Measurements from ENCODE around the gene HAP1.
A peak's percentile ranks its signal among the peaks of the same experiment; 100 is the strongest.

The HAP1 gene

DNA sequence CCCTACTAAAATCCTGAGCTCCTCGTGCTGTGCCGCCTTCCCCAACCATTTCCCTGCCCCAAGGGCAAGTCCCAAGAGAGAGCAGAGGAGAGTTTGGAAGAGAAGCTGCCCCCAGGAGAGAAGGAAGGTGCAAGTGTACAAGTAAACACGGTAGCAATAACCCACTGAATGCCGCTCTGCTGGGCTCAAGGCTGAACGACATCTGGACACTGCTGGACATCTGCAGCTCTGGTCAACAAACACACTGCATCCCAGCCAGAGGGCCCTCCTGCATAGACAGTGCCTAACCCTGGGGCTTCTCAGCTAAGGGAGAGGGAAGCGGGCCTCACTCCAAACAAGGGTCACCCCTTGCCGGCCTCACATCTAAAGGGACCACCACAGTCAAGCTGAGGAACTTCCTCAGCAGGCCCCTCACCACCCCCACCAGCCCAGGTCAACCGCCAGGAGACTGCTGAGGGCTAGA lies 39.3 kb upstream of the HAP1 start:
- Histone ChIP-seq H3K27ac (peak overlapping the region; percentile 63), H3K4me3 (0 out of 2 replicates have a peak overlapping the region, but pooled peaks have one; percentile 31), H3K4me1 (peaks cover 74% of the 10 kb centered on the region), H3K4me2 (peak overlapping the region; percentile 99), H3K27me3 (no peaks in the 10 kb centered on the region), H3K9me3 (no peaks in the 10 kb centered on the region), H3K9ac (peak overlapping the region; percentile 60), H4K20me1 (peaks cover 100% of the 10 kb centered on the region), H3K36me3 (peaks cover 86% of the 10 kb centered on the region)
- TF ChIP-seq Cebpa-rat (IDR thresholded peaks at IDR 0.05) = no peak

DNA sequence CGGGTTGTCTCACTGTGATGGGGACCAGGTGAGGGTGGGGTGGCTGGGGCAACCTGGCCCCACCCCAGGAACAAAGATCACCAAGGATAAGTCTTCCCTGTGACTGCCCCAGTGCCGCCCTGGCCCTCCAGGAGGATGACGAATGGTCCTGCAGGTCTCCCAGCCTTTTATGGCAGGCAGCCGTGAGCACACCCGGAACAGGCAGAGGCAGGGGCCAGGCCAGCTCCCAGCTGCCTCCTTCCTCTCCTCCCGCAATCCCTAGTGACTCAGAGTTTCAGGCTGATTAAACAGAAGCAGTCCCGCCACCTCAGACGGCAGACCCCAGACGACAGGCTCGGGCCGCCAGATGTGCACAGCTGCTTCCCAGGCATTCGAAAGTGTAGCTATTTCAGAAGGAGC lies 38.7 kb upstream of the HAP1 start:
- TF ChIP-seq Cebpa-rat (IDR thresholded peaks at IDR 0.05) = no peak
- peaks cover 100% of the 10 kb centered on the region for H4K20me1 ChIP-seq
- H3K27ac ChIP-seq = peak overlapping the region; percentile 49; the same call in 1 of the 2 replicates
- no peaks in the 10 kb centered on the region for H3K27me3 ChIP-seq
- H3K36me3 ChIP-seq = peaks cover 91% of the 10 kb centered on the region
- peaks cover 68% of the 10 kb centered on the region for H3K4me1 ChIP-seq
- no peaks in the 10 kb centered on the region for H3K9me3 ChIP-seq
- no peak overlapping the region for H3K4me3 ChIP-seq
- peak overlapping the region; percentile 99 for H3K4me2 ChIP-seq
- H3K9ac ChIP-seq = peak overlapping the region; percentile 49

DNA sequence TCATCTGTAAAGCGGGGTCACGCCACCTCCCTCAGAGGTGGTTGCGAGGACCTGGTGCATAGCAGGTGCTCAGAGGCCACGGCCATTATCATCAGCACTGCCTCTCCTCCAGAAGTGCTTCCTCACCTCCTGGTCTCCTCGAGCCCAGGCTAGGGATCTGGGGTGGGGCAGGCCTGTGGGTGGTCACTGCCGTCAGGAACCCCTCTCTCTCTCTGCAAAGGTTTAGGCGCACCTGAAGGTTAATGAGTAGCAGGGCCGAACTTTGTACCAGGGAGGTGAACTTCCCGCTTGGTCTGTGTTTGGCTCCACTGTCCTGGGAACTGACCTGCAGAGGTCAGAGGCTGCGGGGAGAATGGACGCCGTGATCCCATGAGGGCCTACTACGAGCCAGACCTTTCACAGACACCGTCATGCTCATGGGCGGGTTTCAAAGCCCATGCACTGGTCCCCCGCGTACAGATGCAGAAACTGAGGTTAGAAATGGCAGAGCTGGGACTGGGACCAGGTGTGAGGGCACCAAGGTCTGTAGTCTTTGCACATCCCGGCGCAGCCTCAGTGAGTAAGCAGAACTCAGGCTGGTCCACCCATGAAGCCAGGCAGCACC lies 38.2 kb upstream of the HAP1 start:
- Histone ChIP-seq H3K27ac (peak overlapping the region; percentile 60), H3K4me3 (no peak overlapping the region), H3K4me1 (peaks cover 63% of the 10 kb centered on the region), H4K20me1 (peaks cover 100% of the 10 kb centered on the region), H3K27me3 (no peaks in the 10 kb centered on the region), H3K9me3 (no peaks in the 10 kb centered on the region), H3K9ac (peak overlapping the region; percentile 49), H3K36me3 (peaks cover 91% of the 10 kb centered on the region), H3K4me2 (peak overlapping the region; percentile 99)
- no peak for TF ChIP-seq Cebpa-rat (IDR thresholded peaks at IDR 0.05)

DNA sequence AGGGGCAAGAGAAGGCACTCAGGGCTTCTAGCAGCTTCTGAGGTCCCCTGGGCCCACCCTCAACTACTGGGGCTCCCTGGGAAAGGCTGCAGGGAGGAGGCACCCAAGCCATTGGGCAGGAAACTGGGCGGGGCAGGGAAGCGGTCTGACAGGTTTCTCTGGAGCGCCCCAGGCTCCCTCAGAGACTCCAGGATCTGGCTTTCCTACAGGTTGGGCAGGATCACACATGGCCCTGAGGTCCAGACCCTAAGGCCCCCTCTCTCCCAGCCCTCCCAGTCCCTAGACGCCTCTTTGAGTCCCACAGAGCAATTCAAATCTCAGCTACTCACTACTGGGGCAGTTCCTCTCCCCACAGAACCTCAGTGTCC lies 37.8 kb upstream of the HAP1 start:
- peak overlapping the region; percentile 49; the same call in 1 of the 2 replicates for H3K9ac ChIP-seq
- H3K27ac ChIP-seq = peak overlapping the region; percentile 60
- TF ChIP-seq Cebpa-rat (IDR thresholded peaks at IDR 0.05) = no peak
- H3K4me3 ChIP-seq = no peak overlapping the region
- no peaks in the 10 kb centered on the region for H3K27me3 ChIP-seq
- H3K36me3 ChIP-seq = peaks cover 91% of the 10 kb centered on the region
- peak overlapping the region; percentile 99 for H3K4me2 ChIP-seq
- H3K9me3 ChIP-seq = no peaks in the 10 kb centered on the region
- peaks cover 100% of the 10 kb centered on the region for H4K20me1 ChIP-seq
- peaks cover 58% of the 10 kb centered on the region for H3K4me1 ChIP-seq

DNA sequence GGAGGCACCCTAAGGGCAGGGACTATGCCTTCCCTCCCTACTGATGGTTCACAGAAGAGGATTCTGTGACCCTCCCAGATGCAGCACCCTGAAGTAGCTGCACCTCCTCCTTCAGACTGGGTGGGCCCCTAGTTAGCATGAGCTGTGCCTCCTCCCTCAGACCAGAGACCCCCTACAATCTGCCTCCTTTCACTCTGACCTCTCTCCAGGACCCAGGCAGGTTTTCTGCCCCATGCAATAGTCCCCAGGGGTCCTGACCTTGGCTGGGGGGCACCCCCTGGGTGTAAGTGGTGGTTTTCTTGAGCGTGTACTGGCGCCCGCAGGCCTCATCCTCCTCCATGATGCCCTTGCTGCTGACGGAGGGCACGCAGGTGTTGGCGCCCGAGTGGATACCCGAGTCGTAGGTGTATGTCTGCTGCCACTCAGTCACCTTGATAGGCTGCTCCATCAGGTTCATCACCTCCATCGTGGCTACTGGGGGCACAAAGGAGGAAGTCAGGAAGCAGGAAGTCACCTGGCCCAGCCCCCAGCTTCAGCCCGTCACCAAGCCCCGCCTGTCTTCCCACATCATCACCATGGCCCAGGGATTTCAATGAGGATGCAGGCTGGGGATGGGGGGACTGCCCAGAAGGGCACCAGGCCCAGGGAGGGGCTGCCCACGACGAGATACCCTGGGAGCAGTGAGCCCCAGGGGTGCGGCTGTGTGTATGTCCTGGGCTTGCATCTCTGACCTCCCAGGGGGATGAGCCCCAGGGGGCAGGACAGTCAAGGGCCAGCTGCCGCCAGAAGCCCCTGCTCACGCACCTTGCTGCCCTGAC lies 37.2 kb upstream of the HAP1 start:
- Histone ChIP-seq H3K27ac (peak overlapping the region; percentile 60), H3K9ac (peak overlapping the region; percentile 49; the same call in 1 of the 2 replicates), H3K27me3 (no peaks in the 10 kb centered on the region), H4K20me1 (peaks cover 100% of the 10 kb centered on the region), H3K9me3 (no peaks in the 10 kb centered on the region), H3K36me3 (peaks cover 91% of the 10 kb centered on the region), H3K4me2 (peak overlapping the region; percentile 99), H3K4me1 (peaks cover 52% of the 10 kb centered on the region), H3K4me3 (no peak overlapping the region)
- no peak for TF ChIP-seq Cebpa-rat (IDR thresholded peaks at IDR 0.05)

DNA sequence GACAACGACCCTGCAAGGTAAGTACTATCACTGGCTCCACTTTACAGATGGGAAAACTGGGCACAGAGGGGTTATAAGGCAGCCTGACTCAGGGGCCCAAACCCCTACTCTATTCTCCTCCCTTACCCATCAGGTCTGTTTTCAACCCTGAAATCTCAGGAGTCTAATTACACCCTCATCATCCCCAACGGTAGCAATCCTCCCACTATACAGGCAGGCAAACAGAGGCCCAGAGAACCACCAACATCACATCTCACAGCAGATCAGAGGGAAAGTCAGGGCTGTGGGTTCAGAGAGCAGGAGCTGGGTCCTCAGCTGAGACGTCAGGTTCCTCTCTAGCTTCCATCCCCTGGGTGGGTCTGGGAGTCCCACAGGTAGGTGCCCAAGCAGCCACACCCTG lies 35.5 kb upstream of the HAP1 start:
- Histone ChIP-seq H4K20me1 (peaks cover 98% of the 10 kb centered on the region), H3K27me3 (no peaks in the 10 kb centered on the region), H3K36me3 (peaks cover 91% of the 10 kb centered on the region), H3K27ac (no peak overlapping the region), H3K4me1 (peaks cover 36% of the 10 kb centered on the region), H3K9me3 (no peaks in the 10 kb centered on the region), H3K9ac (no peak overlapping the region), H3K4me2 (no peak overlapping the region), H3K4me3 (no peak overlapping the region)
- TF ChIP-seq Cebpa-rat (IDR thresholded peaks at IDR 0.05) = no peak

DNA sequence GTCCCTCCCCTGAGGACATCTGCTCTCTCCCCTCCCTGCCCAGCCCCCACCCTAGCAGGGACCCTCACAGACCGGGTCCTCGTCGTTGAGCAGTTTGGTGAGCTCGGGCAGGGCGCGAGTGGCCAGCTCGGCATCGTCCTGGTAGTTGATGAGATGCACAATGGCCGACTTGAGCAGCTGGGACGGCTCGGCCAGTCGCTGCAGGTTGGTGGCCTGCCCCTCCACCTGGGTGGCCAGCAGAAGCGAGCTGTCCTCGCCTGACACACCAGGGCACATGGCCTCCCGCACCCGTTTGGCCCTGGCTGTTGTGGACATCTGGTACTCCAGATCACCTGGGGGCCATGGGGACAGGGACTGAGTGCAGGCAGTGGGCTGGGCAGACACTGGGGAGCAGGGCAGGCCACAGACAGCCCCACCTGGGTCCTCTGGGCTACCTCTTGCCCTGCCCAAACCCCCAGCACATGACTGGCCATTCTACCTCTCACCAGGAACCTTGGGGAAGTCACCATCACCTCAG lies 35.0 kb upstream of the HAP1 start:
- Histone ChIP-seq H3K9ac (no peak overlapping the region), H3K27ac (no peak overlapping the region), H3K27me3 (no peaks in the 10 kb centered on the region), H3K9me3 (no peaks in the 10 kb centered on the region), H3K4me2 (no peak overlapping the region), H3K36me3 (peaks cover 91% of the 10 kb centered on the region), H4K20me1 (peaks cover 98% of the 10 kb centered on the region), H3K4me1 (peaks cover 30% of the 10 kb centered on the region), H3K4me3 (no peak overlapping the region)
- no peak for TF ChIP-seq Cebpa-rat (IDR thresholded peaks at IDR 0.05)

DNA sequence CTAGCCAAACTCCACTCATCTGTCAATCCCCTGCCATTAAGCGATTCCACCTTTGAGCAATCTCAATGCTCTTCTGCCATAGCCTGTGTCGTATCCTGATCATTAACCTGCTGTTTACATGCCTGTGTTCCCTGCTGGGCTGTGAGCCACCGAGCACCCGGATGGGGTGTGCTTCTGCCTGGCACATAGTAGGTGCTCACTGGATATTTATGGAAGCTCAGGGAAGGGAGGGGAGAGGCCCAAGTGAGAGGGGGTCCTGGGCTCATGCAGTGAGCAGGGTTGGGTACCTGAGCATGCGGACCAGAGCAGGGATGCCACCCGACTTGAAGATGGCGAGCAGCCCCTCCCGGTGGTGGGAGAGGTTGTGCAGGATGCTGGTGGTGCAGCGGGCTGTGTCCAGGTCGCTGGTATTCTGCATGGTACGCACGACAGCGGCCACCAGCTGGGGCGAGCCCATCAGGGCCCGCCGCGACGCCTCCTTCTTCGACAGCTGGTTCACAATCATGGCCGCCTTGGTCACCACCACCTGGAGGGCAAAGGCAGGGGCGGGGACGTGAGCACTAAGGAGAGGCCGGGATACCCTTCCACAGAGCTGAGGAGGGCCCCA lies 34.3 kb upstream of the HAP1 start:
- H3K4me1 ChIP-seq = peaks cover 24% of the 10 kb centered on the region
- no peak overlapping the region for H3K27ac ChIP-seq
- peaks cover 97% of the 10 kb centered on the region for H4K20me1 ChIP-seq
- no peak overlapping the region for H3K4me3 ChIP-seq
- no peak for TF ChIP-seq Cebpa-rat (IDR thresholded peaks at IDR 0.05)
- H3K9me3 ChIP-seq = no peaks in the 10 kb centered on the region
- H3K4me2 ChIP-seq = no peak overlapping the region
- no peaks in the 10 kb centered on the region for H3K27me3 ChIP-seq
- peaks cover 95% of the 10 kb centered on the region for H3K36me3 ChIP-seq
- no peak overlapping the region for H3K9ac ChIP-seq

DNA sequence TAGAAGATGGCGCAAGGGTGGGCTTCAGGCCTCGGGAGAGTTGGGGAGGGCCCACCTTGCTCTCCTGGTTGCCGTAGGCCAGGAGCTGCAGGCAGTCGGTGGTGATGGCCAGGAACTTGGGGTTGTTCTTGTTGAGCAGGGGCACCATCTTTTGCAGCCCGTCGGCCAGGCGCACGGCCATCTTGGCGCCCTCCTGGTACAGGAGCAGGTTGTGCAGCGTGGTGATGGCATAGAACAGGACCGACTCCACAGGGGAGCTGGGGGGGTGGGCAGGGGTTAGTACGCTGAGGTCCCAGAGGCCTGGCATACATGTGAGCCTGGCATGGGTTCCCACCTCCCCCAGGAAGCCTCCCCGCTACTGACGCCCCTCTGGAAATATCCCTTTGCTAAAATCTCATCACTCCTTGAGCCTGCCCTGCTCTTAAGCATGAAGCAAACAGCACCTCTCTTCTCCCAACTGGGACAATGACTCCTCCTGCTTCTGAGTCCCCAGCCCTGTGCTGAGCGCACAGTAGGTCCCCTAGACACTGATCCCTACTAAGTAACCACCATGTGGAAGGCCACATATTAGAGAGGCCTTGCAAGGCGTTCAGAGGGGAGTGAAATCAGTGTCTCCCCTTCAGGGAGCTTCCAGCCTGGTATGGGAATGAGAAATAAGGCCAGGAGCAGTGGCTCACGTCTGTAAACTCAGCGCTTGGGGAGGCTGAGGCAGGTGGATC lies 33.0 kb upstream of the HAP1 start:
- Histone ChIP-seq H3K27me3 (no peaks in the 10 kb centered on the region), H3K4me3 (no peak overlapping the region), H4K20me1 (peaks cover 97% of the 10 kb centered on the region), H3K4me1 (peaks cover 11% of the 10 kb centered on the region), H3K27ac (no peak overlapping the region), H3K4me2 (no peak overlapping the region), H3K36me3 (peaks cover 100% of the 10 kb centered on the region), H3K9ac (no peak overlapping the region), H3K9me3 (no peaks in the 10 kb centered on the region)
- TF ChIP-seq Cebpa-rat (IDR thresholded peaks at IDR 0.05) = no peak
